OCI-LY3 (cell line): ENCODE measurements around the gene MOB1B.
A peak's percentile ranks its signal among the peaks of the same experiment; 100 is the strongest.

Experiments
- H2AFZ ChIP-seq: fragments of 200-600, 300-600 bp; shearing (Covaris generic); 2 replicates; pipeline ENCODE4 v1.6.0; 2014; ENCODE audit warnings: antibody characterized with exemption, low read depth, low read length
- H3K27ac ChIP-seq: fragments of 200-600, 300-600 bp; sonication (generic); 2 replicates; pipeline ENCODE4 v1.5.1; 2014; ENCODE audit warnings: mild to moderate bottlenecking, low read length, moderate library complexity, mixed read lengths
- H3K27me3 ChIP-seq: fragments of 200-600, 300-600 bp; sonication (generic); 2 replicates; pipeline ENCODE4 v1.6.1; 2014; ENCODE audit warnings: low read depth, low read length, mixed read lengths
- H3K36me3 ChIP-seq: fragments of 200-600, 300-600 bp; sonication (generic); replicated peaks from 2 replicates; pipeline ENCODE3; 2014; ENCODE audit warnings: low read depth, low read length, mixed read lengths
- H3K4me1 ChIP-seq: fragments of 300-600, 200-600 bp; sonication (generic); 2 replicates; pipeline ENCODE4 v1.6.1; 2014; ENCODE audit warnings: low read length, mixed read lengths
- H3K4me2 ChIP-seq: fragments of 200-600, 300-600 bp; sonication (generic); 2 replicates; pipeline ENCODE4 v1.6.1; 2014; ENCODE audit warnings: low read length, mixed read lengths
- H3K4me3 ChIP-seq: fragments of 300-600, 200-600 bp; sonication (generic); 2 replicates; pipeline ENCODE4 v1.5.1; 2014; ENCODE audit warnings: antibody characterized with exemption, mild to moderate bottlenecking, low read length, moderate library complexity
- H3K79me2 ChIP-seq: fragments of 300-600, 200-600 bp; shearing (Covaris generic); 2 replicates; pipeline ENCODE4 v1.6.1; 2014; ENCODE audit warnings: mild to moderate bottlenecking, low read length, mixed read lengths
- H3K9ac ChIP-seq: fragments of 300-600, 200-600 bp; shearing (Covaris generic); 2 replicates; pipeline ENCODE4 v1.6.0; 2014; ENCODE audit warnings: mild to moderate bottlenecking, low read length, moderate library complexity
- H3K9me3 ChIP-seq: fragments of 200-600, 300-600 bp; shearing (Covaris generic); 2 replicates; pipeline ENCODE4 v1.6.1; 2014; ENCODE audit warnings: low read length, mixed read lengths; ENCODE audit not compliant: insufficient read depth
- H4K20me1 ChIP-seq: fragments of 200-600, 300-600 bp; sonication (generic); 2 replicates; pipeline ENCODE4 v1.6.1; 2016; ENCODE audit warnings: low read length, mixed read lengths; ENCODE audit not compliant: insufficient read depth
- EZH2phosphoT487 ChIP-seq: fragments of 200-600 bp; shearing (Covaris generic); IDR thresholded peaks from 2 replicates; pipeline ENCODE4 v1.6.1; 2018; ENCODE audit warnings: antibody characterized with exemption, mixed run types, low read depth
- TF ChIP-seq, protein P1 (sequence below): fragments of 200-600, 300-600 bp; sonication (generic); IDR thresholded peaks from 2 replicates; pipeline ENCODE4 v1.5.1; 2014; ENCODE audit warnings: antibody characterized with exemption, low read length, low read depth

MOB1B gene

DNA sequence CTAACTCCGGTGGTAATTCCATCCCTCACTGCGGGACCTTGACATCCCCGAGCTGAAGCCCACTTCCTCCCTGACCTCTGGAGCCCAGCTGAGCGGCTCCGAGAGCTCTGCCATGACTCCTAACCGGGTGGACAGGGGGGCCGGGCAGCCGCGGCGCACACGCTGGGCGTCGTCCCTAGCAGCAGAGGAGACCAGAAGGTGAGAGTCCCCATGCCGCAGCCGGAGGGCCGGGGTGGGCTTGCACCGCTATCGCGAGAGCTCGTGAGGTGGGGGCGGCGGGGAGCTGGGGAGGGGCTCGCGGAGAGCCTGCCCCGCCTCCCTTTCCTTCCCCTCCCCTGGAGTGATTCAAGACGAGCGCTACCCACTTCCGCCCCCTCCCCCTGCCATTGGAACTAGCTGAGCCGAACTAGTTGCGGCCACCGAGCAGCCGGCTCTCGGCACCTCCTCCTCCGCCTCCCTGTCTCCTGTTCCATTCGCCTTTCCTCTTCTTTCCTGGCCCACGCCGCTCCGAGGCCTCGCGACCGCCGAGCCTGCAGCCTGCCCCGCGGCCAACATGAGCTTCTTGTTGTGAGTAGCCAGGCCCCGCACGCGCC, at the start of gene MOB1B:
TSS of gene MOB1B (plus strand) at position 386 of the 593 bp plus-strand sequence. CDS start at position 554, 168 bp downstream.
- Histone ChIP-seq H3K4me1 (peaks cover 10% of the 10 kb centered on the region), H3K4me3 (peak within 1 kb of the TSS; percentile 94), H3K4me2 (peak within 1 kb of the TSS; percentile 97), H2AFZ (peak within 1 kb of the TSS; percentile 99), H3K79me2 (peaks cover 12% of the 10 kb centered on the region), H3K36me3 (peaks cover 11% of the 10 kb centered on the region), H3K9ac (peak within 1 kb of the TSS; percentile 79), H4K20me1 (no peaks in the 10 kb centered on the region; the same call in 1 of the 2 replicates), H3K27ac (peak within 1 kb of the TSS; percentile 24; the same call in 1 of the 2 replicates), H3K9me3 (no peaks in the 10 kb centered on the region), H3K27me3 (no peaks in the 10 kb centered on the region)
- TF ChIP-seq EZH2phosphoT487 = no peak
- TF ChIP-seq, protein P1, sequence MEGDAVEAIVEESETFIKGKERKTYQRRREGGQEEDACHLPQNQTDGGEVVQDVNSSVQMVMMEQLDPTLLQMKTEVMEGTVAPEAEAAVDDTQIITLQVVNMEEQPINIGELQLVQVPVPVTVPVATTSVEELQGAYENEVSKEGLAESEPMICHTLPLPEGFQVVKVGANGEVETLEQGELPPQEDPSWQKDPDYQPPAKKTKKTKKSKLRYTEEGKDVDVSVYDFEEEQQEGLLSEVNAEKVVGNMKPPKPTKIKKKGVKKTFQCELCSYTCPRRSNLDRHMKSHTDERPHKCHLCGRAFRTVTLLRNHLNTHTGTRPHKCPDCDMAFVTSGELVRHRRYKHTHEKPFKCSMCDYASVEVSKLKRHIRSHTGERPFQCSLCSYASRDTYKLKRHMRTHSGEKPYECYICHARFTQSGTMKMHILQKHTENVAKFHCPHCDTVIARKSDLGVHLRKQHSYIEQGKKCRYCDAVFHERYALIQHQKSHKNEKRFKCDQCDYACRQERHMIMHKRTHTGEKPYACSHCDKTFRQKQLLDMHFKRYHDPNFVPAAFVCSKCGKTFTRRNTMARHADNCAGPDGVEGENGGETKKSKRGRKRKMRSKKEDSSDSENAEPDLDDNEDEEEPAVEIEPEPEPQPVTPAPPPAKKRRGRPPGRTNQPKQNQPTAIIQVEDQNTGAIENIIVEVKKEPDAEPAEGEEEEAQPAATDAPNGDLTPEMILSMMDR = 0 out of 2 replicates have a peak, but pooled peaks have one; percentile 15

- Histone ChIP-seq H3K4me1 (peaks cover 17% of the 10 kb centered on the region), H3K27me3 (0 out of 2 replicates have a peak, but pooled peaks cover 4% of the 10 kb centered on the region), H3K4me3 (no peak overlapping the region), H3K9me3 (no peaks in the 10 kb centered on the region), H2AFZ (no peak overlapping the region), H3K4me2 (no peak overlapping the region), H4K20me1 (no peaks in the 10 kb centered on the region), H3K9ac (no peak overlapping the region), H3K79me2 (no peaks in the 10 kb centered on the region), H3K36me3 (no peaks in the 10 kb centered on the region), H3K27ac (no peak overlapping the region)
- no peak for TF ChIP-seq EZH2phosphoT487
- TF ChIP-seq, protein P1 = no peak
These were observed 46.7 kb upstream of the MOB1B start for GRCh38 chr4:70855464-70855863.

GRCh38 chr4:70858454-70858853, 43.7 kb upstream of the MOB1B start:
- Histone ChIP-seq H3K27me3 (0 out of 2 replicates have a peak, but pooled peaks cover 4% of the 10 kb centered on the region), H3K4me3 (no peak overlapping the region), H3K79me2 (no peaks in the 10 kb centered on the region), H3K9me3 (no peaks in the 10 kb centered on the region), H3K27ac (no peak overlapping the region), H3K4me2 (no peak overlapping the region), H3K4me1 (peaks cover 12% of the 10 kb centered on the region), H3K36me3 (no peaks in the 10 kb centered on the region), H4K20me1 (no peaks in the 10 kb centered on the region), H2AFZ (no peak overlapping the region), H3K9ac (no peak overlapping the region)
- no peak for TF ChIP-seq EZH2phosphoT487
- TF ChIP-seq, protein P1 = no peak

DNA sequence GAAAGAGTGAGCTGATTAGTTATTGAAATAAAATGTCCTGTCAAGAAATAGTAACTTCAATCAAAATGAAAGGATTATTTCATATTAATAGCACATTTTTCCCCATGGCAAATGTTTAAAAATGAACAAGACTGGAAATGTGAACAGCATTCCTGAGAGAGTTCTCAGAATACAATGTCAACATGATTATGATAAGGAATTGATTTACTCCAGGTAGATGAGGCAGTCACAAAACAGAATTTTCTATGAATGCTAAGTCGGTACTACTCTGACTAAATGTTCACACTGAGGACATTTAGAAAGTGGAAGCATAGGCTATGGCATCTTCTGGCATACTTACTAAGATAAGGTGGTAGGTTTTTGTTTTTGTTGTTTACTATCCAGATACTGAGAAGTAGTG, 43.1 kb upstream of the MOB1B start:
- TF ChIP-seq EZH2phosphoT487 = no peak
- Histone ChIP-seq H3K4me3 (no peak overlapping the region), H3K36me3 (no peaks in the 10 kb centered on the region), H3K4me1 (peaks cover 5% of the 10 kb centered on the region), H3K27me3 (0 out of 2 replicates have a peak, but pooled peaks cover 4% of the 10 kb centered on the region), H2AFZ (no peak overlapping the region), H3K9me3 (no peaks in the 10 kb centered on the region), H3K27ac (no peak overlapping the region), H4K20me1 (no peaks in the 10 kb centered on the region), H3K4me2 (no peak overlapping the region), H3K9ac (no peak overlapping the region), H3K79me2 (no peaks in the 10 kb centered on the region)
